ENCODE measurements around the gene REN.

Gene REN

GRCh38 chr1:204205486-204205885 is 39.3 kb upstream of the REN start:
- H2AFZ ChIP-seq (ENCODE audit: low read length) = no peak overlapping the region
- H3K4me3 ChIP-seq (ENCODE audit: low read length, poor library complexity, severe bottlenecking) = no peak overlapping the region
- no peaks in the 10 kb centered on the region for H3K36me3 ChIP-seq (ENCODE audit: insufficient read depth, low read length)
- no peaks in the 10 kb centered on the region for H3K9me3 ChIP-seq (ENCODE audit: insufficient read depth, low read depth, low read length)
- H4K20me1 ChIP-seq (ENCODE audit: insufficient read depth, low read length, poor library complexity, severe bottlenecking) = no peaks in the 10 kb centered on the region
- no peaks in the 10 kb centered on the region for H3F3A ChIP-seq (ENCODE audit: low read depth)
- H3K9me2 ChIP-seq (replicated peaks; ENCODE audit: low read depth, low read length) = no peaks in the 10 kb centered on the region
- TF ChIP-seq CTCF (conservative IDR thresholded peaks at IDR 0.05; ENCODE audit: low read length) (no peak), EZH2phosphoT487 (IDR thresholded peaks at IDR 0.05; ENCODE audit: borderline replicate concordance) (no peak)
- H3K27me3 ChIP-seq (ENCODE audit: insufficient read depth, low read length, poor library complexity, severe bottlenecking) = no peaks in the 10 kb centered on the region
- H3K4me1 ChIP-seq (ENCODE audit: insufficient read depth, low read length, poor library complexity, severe bottlenecking) = no peaks in the 10 kb centered on the region
- no peak overlapping the region for H3K4me2 ChIP-seq (ENCODE audit: low read depth, low read length, poor library complexity, severe bottlenecking)
- no peak overlapping the region for H3K9ac ChIP-seq (ENCODE audit: low read depth, low read length, poor library complexity, severe bottlenecking)
- H3K79me2 ChIP-seq (ENCODE audit: insufficient read depth, low read length) = no peaks in the 10 kb centered on the region

DNA sequence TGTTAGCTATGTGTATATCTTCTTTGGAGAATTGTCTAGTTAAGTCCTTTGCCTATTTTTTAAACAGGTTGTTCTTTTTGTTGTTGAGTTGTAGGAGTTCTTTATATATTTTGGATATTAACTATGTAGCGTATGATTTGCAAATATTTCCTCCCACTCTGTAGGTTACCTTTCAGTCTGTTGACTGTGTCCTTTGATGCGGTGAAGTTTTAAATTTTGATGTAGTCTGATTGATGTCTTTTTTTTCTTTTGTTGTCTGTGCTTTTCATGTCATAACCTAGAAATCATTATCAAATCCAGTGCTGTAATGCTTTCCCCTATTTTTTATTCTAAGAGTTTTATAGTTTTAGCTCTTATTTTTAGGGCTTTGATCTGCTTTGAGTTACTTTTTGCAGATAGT is 38.8 kb upstream of the REN start:
- no peaks in the 10 kb centered on the region for H3K79me2 ChIP-seq (ENCODE audit: insufficient read depth, low read length)
- H3F3A ChIP-seq (ENCODE audit: low read depth) = no peaks in the 10 kb centered on the region
- TF ChIP-seq CTCF (conservative IDR thresholded peaks at IDR 0.05; ENCODE audit: low read length) = no peak
- TF ChIP-seq EZH2phosphoT487 (IDR thresholded peaks at IDR 0.05; ENCODE audit: borderline replicate concordance) = no peak
- H3K36me3 ChIP-seq (ENCODE audit: insufficient read depth, low read length) = no peaks in the 10 kb centered on the region
- no peaks in the 10 kb centered on the region for H3K9me3 ChIP-seq (ENCODE audit: insufficient read depth, low read depth, low read length)
- no peak overlapping the region for H3K4me3 ChIP-seq (ENCODE audit: low read length, poor library complexity, severe bottlenecking)
- H3K4me2 ChIP-seq (ENCODE audit: low read depth, low read length, poor library complexity, severe bottlenecking) = no peak overlapping the region
- H2AFZ ChIP-seq (ENCODE audit: low read length) = no peak overlapping the region
- no peak overlapping the region for H3K9ac ChIP-seq (ENCODE audit: low read depth, low read length, poor library complexity, severe bottlenecking)
- H4K20me1 ChIP-seq (ENCODE audit: insufficient read depth, low read length, poor library complexity, severe bottlenecking) = no peaks in the 10 kb centered on the region
- no peaks in the 10 kb centered on the region for H3K27me3 ChIP-seq (ENCODE audit: insufficient read depth, low read length, poor library complexity, severe bottlenecking)
- H3K9me2 ChIP-seq (replicated peaks; ENCODE audit: low read depth, low read length) = no peaks in the 10 kb centered on the region
- H3K4me1 ChIP-seq (ENCODE audit: insufficient read depth, low read length, poor library complexity, severe bottlenecking) = no peaks in the 10 kb centered on the region

DNA sequence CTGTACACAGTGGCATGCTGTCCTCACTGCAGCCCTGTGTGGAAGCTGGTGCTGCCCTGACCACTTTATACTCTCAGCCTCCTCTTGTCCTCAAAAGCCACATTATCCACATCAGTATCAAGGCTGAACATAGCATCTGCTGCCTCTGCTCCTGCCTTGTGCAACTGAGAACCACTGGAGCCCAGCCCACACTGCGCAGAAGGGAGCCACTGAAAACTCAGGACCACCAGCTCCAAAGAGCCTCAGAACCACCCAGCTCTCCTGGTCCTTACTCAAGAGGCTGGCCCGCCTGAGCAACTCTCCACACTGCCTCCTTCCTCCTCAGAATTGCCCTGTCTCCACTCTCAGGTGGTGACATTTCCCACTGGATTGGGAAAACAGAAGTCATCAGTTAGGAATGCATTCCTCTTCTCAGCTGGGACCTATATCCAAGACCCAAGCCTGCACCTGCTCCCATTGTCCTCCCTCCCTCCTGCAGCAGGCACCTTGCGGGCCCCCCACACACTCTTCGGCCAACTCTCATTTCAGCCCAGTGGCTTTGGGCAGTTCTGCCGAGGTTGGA is 37.1 kb upstream of the REN start:
- H3K9me2 ChIP-seq (replicated peaks; ENCODE audit: low read depth, low read length) = no peaks in the 10 kb centered on the region
- no peaks in the 10 kb centered on the region for H3K79me2 ChIP-seq (ENCODE audit: insufficient read depth, low read length)
- TF ChIP-seq CTCF (conservative IDR thresholded peaks at IDR 0.05; ENCODE audit: low read length) (no peak), EZH2phosphoT487 (IDR thresholded peaks at IDR 0.05; ENCODE audit: borderline replicate concordance) (no peak)
- no peak overlapping the region for H3K4me3 ChIP-seq (ENCODE audit: low read length, poor library complexity, severe bottlenecking)
- H3F3A ChIP-seq (ENCODE audit: low read depth) = no peaks in the 10 kb centered on the region
- no peaks in the 10 kb centered on the region for H3K27me3 ChIP-seq (ENCODE audit: insufficient read depth, low read length, poor library complexity, severe bottlenecking)
- H4K20me1 ChIP-seq (ENCODE audit: insufficient read depth, low read length, poor library complexity, severe bottlenecking) = no peaks in the 10 kb centered on the region
- no peaks in the 10 kb centered on the region for H3K4me1 ChIP-seq (ENCODE audit: insufficient read depth, low read length, poor library complexity, severe bottlenecking)
- H3K36me3 ChIP-seq (ENCODE audit: insufficient read depth, low read length) = no peaks in the 10 kb centered on the region
- H2AFZ ChIP-seq (ENCODE audit: low read length) = no peak overlapping the region
- H3K9me3 ChIP-seq (ENCODE audit: insufficient read depth, low read depth, low read length) = no peaks in the 10 kb centered on the region
- H3K9ac ChIP-seq (ENCODE audit: low read depth, low read length, poor library complexity, severe bottlenecking) = no peak overlapping the region
- H3K4me2 ChIP-seq (ENCODE audit: low read depth, low read length, poor library complexity, severe bottlenecking) = no peak overlapping the region

Measured in Loucy (cell line).